Measurements from ENCODE around the gene POU6F2. TPM values are rescaled to one million over a fixed set of nuclear protein-coding genes. Genes with fewer than 3 reads are reported as not detected.
"Not testable (repeated sequence)": the region's sequence is repeated elsewhere in the genome, so short reads cannot be mapped to it uniquely, and the experiment has no call there.

The POU6F2 gene
- total RNA-seq, 1 experiment from 2014 or later = not detected

GRCh38 chr7:39005461-39005860 lies 27.8 kb downstream of the POU6F2 start:
- in situ Hi-C loops (cut with HindIII; ENCODE audit: low pct_unique_long_range_greater_than_20kb, low sequenced_read_pairs) (no loop called here), intact Hi-C loops (cut with micrococcal nuclease; ENCODE audit: unreplicated experiment) (no loop called here)
- no peak for TF ChIP-seq CTCF (IDR thresholded peaks at IDR 0.05)
- ChIA-PET POLR2A (interaction anchor here (0.7 kb wide), 1 partner anchor 301 kb away, joined by 4 read pairs; no protein-coding TSS in a partner anchor), CTCF (no interaction called here)
- Histone ChIP-seq H3K36me3 (ENCODE audit: control insufficient read depth, insufficient read depth, low read length) (no peaks in the 10 kb centered on the region), H3K4me1 (ENCODE audit: control insufficient read depth, insufficient read depth, low read length) (no peaks in the 10 kb centered on the region), H3K9me3 (ENCODE audit: control insufficient read depth, insufficient read depth, low read depth, low read length) (no peaks in the 10 kb centered on the region), H3K27me3 (ENCODE audit: control insufficient read depth, insufficient read depth, low read length) (no peaks in the 10 kb centered on the region), H3K27ac (ENCODE audit: low read length) (no peak overlapping the region), H3K4me3 (ENCODE audit: low read depth in 2 of 2, low read length in 2 of 2) (no peak overlapping the region)
- BruUV-seq (replicated peaks) = no TSS peak
- no peak for ATAC-seq
- no peak for DNase-seq (ENCODE audit: low read depth, low spot score)

GRCh38 chr7:39013049-39013939 lies 35.6 kb downstream of the POU6F2 start:
- intact Hi-C loops (cut with micrococcal nuclease; ENCODE audit: unreplicated experiment); H3K27me3 ChIP-seq (ENCODE audit: control insufficient read depth, insufficient read depth, low read length); H3K27ac ChIP-seq (ENCODE audit: low read length); H3K4me3 ChIP-seq (ENCODE audit: low read depth in 2 of 2, low read length in 2 of 2); ATAC-seq; BruUV-seq (replicated peaks); CTCF ChIA-PET; H3K36me3 ChIP-seq (ENCODE audit: control insufficient read depth, insufficient read depth, low read length); H3K4me1 ChIP-seq (ENCODE audit: control insufficient read depth, insufficient read depth, low read length); H3K9me3 ChIP-seq (ENCODE audit: control insufficient read depth, insufficient read depth, low read depth, low read length); DNase-seq (ENCODE audit: low read depth, low spot score); in situ Hi-C loops (cut with HindIII; ENCODE audit: low pct_unique_long_range_greater_than_20kb, low sequenced_read_pairs): not testable (repeated sequence)
- POLR2A ChIA-PET = interaction anchor here (0.7 kb wide), 1 partner anchor 9 kb away, joined by 3 read pairs; no protein-coding TSS in a partner anchor

- Histone ChIP-seq H3K36me3 (ENCODE audit: control insufficient read depth, insufficient read depth, low read length) (no peaks in the 10 kb centered on the region), H3K4me3 (ENCODE audit: low read depth in 2 of 2, low read length in 2 of 2) (no peak overlapping the region), H3K27me3 (ENCODE audit: control insufficient read depth, insufficient read depth, low read length) (no peaks in the 10 kb centered on the region; the same call in 1 of the 2 replicates), H3K4me1 (ENCODE audit: control insufficient read depth, insufficient read depth, low read length) (no peaks in the 10 kb centered on the region), H3K9me3 (ENCODE audit: control insufficient read depth, insufficient read depth, low read depth, low read length) (no peaks in the 10 kb centered on the region), H3K27ac (ENCODE audit: low read length) (no peak overlapping the region)
- intact Hi-C loops (cut with micrococcal nuclease; ENCODE audit: unreplicated experiment) (no loop called here), in situ Hi-C loops (cut with HindIII; ENCODE audit: low pct_unique_long_range_greater_than_20kb, low sequenced_read_pairs) (no loop called here)
- POLR2A ChIA-PET = interaction anchor here (0.6 kb wide), 1 partner anchor 55 kb away, joined by 7 read pairs; no protein-coding TSS in a partner anchor
- ATAC-seq (peak; percentile 51), DNase-seq (ENCODE audit: low read depth, low spot score) (no peak)
- BruUV-seq (replicated peaks) = no TSS peak
- TF ChIP-seq CTCF (IDR thresholded peaks at IDR 0.05) (no peak), REST (IDR thresholded peaks at IDR 0.05; ENCODE audit: insufficient read depth in 1 of 2, low read depth in 2 of 2, low read length in 1 of 2) (no peak), POLR2AphosphoS5 (IDR thresholded peaks at IDR 0.05; ENCODE audit: low read depth, low read length) (no peak), TCF7L2 (IDR thresholded peaks at IDR 0.05; ENCODE audit: low read depth, low read length) (no peak), SIN3A (IDR thresholded peaks at IDR 0.05; ENCODE audit: borderline replicate concordance, insufficient read depth, low read depth, low read length) (no peak)
- CTCF ChIA-PET = no interaction called here
These were observed 38.9 kb downstream of the POU6F2 start for GRCh38 chr7:39016609-39017008.
